HepG2 (cell line): ENCODE measurements around the gene RAB40C. TPM values are rescaled to one million over a fixed set of nuclear protein-coding genes. Genes with fewer than 3 reads are reported as not detected.
A peak's percentile ranks its signal among the peaks of the same experiment; 100 is the strongest.

ENCODE experiments used
- ATAC-seq: fragments of 200-7000 bp; cut with Tn5 transposase; 3 replicates; pipeline ENCODE4 v1.9.1; 2020; ENCODE audit warnings: mild to moderate bottlenecking, moderate library complexity
- BruUV-seq: library from RNA; stranded (reverse); fragments of 400-500 nt; replicated peaks from 2 replicates; lab custom pipeline; 2021; lab: Mats Ljungman, UMichigan
- CTCF ChIA-PET: fragments of 300-600 bp; formaldehyde crosslinking; extraction: SDS; loops from one replicate; lab custom pipeline; 2021; ENCODE audit warnings: low total read pairs, inconsistent platforms, low intra/inter-chr PET ratio; lab: Yijun Ruan, JAX
- POLR2A ChIA-PET: fragments of 350-600 bp; sonication (Branson Sonifier 250); formaldehyde crosslinking; loops from one replicate; lab custom pipeline; 2020; ENCODE audit warnings: antibody characterized with exemption, inconsistent platforms; lab: Yijun Ruan, JAX
- DNase-seq: peaks from one replicate; pipeline ENCODE4 v3.0.0-alpha.2; 2015; ENCODE audit warnings: low spot score
- FAIRE-seq: peaks from 3 replicates; lab custom pipeline; 2011; peaks lifted over from hg19 to GRCh38; lab: Jason Lieb, UNC
- H2AFZ ChIP-seq: one replicate; pipeline ENCODE4 v1.6.1; 2011; ENCODE audit warnings: low read length, inconsistent platforms
- H3K27ac ChIP-seq: fragments of 300-600 bp; 3 replicates; pipeline ENCODE4 v1.8.0; 2011; ENCODE audit warnings: mixed run types, mild to moderate bottlenecking, mixed read lengths, low read length, inconsistent platforms; ENCODE audit not compliant: insufficient read depth; ENCODE audit errors: extremely low read length
- H3K27me3 ChIP-seq, 2 experiments: fragments of 200-600 bp in 1 of 2; 2 replicates in 1 of 2; 3 replicates in 1 of 2; pipeline versions ENCODE4 v1.6.0 to v1.8.0; 2011; ENCODE audit warnings: low read length in 2 of 2, mild to moderate bottlenecking in 2 of 2, moderate library complexity in 2 of 2, inconsistent platforms in 1 of 2; ENCODE audit not compliant: insufficient read depth in 2 of 2, control insufficient read depth in 1 of 2
- H3K36me3 ChIP-seq, 2 experiments: fragments of 200-600 bp in 1 of 2; replicated peaks in 1 of 2; 2 replicates in 1 of 2; 3 replicates in 1 of 2; pipeline versions ENCODE4 v1.5.1 to v1.8.0; 2011; ENCODE audit warnings: low read length in 2 of 2, inconsistent platforms in 1 of 2; ENCODE audit not compliant: insufficient read depth in 2 of 2, control insufficient read depth in 1 of 2
- H3K4me1 ChIP-seq: 2 replicates; pipeline ENCODE4 v1.5.1; 2012; ENCODE audit warnings: low read length, inconsistent platforms; ENCODE audit not compliant: insufficient read depth
- H3K4me2 ChIP-seq: 2 replicates; pipeline ENCODE4 v1.6.0; 2011; ENCODE audit warnings: low read depth, low read length, inconsistent platforms
- H3K4me3 ChIP-seq, 3 experiments: fragments of 200-600 bp in 1 of 3; sonication (generic), shearing (Covaris generic) in 1 of 3; replicated peaks in 1 of 3; 2 replicates each; pipeline ENCODE4 v1.5.1; 2011 to 2016; ENCODE audit warnings: low read length in 3 of 3, inconsistent platforms in 2 of 3, low read depth in 2 of 3, mild to moderate bottlenecking in 2 of 3, control low read depth in 1 of 3, mixed read lengths in 1 of 3; ENCODE audit not compliant: insufficient read depth in 1 of 3
- H3K79me2 ChIP-seq: one replicate; pipeline ENCODE4 v1.6.1; 2011; ENCODE audit warnings: low read length, inconsistent platforms; ENCODE audit not compliant: insufficient read depth
- H3K9ac ChIP-seq: 2 replicates; pipeline ENCODE4 v1.6.0; 2011; ENCODE audit warnings: mild to moderate bottlenecking, low read depth, low read length, inconsistent platforms; ENCODE audit not compliant: insufficient read depth
- H3K9me3 ChIP-seq: 2 replicates; pipeline ENCODE4 v1.5.1; 2012; ENCODE audit warnings: mild to moderate bottlenecking, low read length
- H4K20me1 ChIP-seq: 2 replicates; pipeline ENCODE4 v1.6.0; 2011; ENCODE audit warnings: inconsistent platforms, mild to moderate bottlenecking, low read length, moderate library complexity; ENCODE audit not compliant: insufficient read depth
- AGO2 ChIP-seq: fragments of 200-400 bp; formaldehyde crosslinking; optimal IDR thresholded peaks from 2 replicates; pipeline ENCODE3; 2017; ENCODE audit warnings: mild to moderate bottlenecking, low read depth, low read length, moderate library complexity
- HNRNPLL ChIP-seq: fragments of 200-400 bp; formaldehyde crosslinking; IDR thresholded peaks from 2 replicates; pipeline ENCODE4 v1.6.1; 2017; ENCODE audit warnings: mild to moderate bottlenecking, low read depth, low read length; ENCODE audit not compliant: poor library complexity, severe bottlenecking
- KDM5A ChIP-seq: fragments of 200-600 bp; sonication (generic); IDR thresholded peaks from 2 replicates; pipeline ENCODE4 v1.7.0; 2018; ENCODE audit warnings: antibody characterized with exemption, mild to moderate bottlenecking, low read length, borderline replicate concordance
- MXD4 ChIP-seq: IDR thresholded peaks from 2 replicates; pipeline ENCODE4 v1.6.1; 2016; ENCODE audit warnings: mild to moderate bottlenecking, missing biosample characterization, missing genetic modification reagents
- ZIK1 ChIP-seq: sonication (generic); formaldehyde crosslinking; IDR thresholded peaks from 2 replicates; pipeline ENCODE4 v1.5.0; 2020; ENCODE audit warnings: mild to moderate bottlenecking, low read depth, missing genetic modification reagents, borderline replicate concordance
- WGBS: methylation state at CpG from one replicate; pipeline ENCODE4 v1.1.6; 2017; ENCODE audit warnings: low lambda C conversion rate; 5-methylcytosine and 5-hydroxymethylcytosine counted together
- in situ Hi-C: cut with HindIII; loops from 2 replicates; pipeline ENCODE4 v1.10.0; 2017; ENCODE audit warnings: low pct_unique_long_range_greater_than_20kb; ENCODE audit not compliant: extremely low pct_ligation_motif_present
- intact Hi-C: fragments of 100-400 bp; cut with micrococcal nuclease; formaldehyde crosslinking; loops from one replicate; pipeline ENCODE4 v1.10.0; 2022; ENCODE audit not compliant: unreplicated experiment
- polyA plus RNA-seq, 8 experiments: library from polyadenylated mRNA; depleted of rRNA in 3 of 8; stranded (reverse) in 7 of 8; unstranded in 1 of 8; fragments of >200 nt; fragmentation: Illumina TruSeq in 4 of 8; extraction: Trizol in 4 of 8; gene quantifications; 2 replicates each; pipeline versions ENCODE4 v1.2.1 to v1.2.3, GENCODE V29; 2011 to 2016; ENCODE audit warnings: low read depth in 4 of 8, missing spikeins in 1 of 8, mixed read lengths in 1 of 8; ENCODE audit not compliant: insufficient read depth in 1 of 8
- total RNA-seq, 5 experiments: library from RNA; depleted of rRNA; stranded (reverse); fragments of >200 nt; fragmentation: Illumina TruSeq; extraction: Trizol; gene quantifications; 2 replicates each; pipeline ENCODE4 v1.2.3, GENCODE V29; 2016; ENCODE audit warnings: low read depth in 1 of 5

Gene RAB40C
- total and polyA plus RNA-seq, 2 of the 13 experiments (the other 11 are each of a cell fraction or from before 2014, with no cell fraction given) = 7.7 to 11.5 TPM

DNA sequence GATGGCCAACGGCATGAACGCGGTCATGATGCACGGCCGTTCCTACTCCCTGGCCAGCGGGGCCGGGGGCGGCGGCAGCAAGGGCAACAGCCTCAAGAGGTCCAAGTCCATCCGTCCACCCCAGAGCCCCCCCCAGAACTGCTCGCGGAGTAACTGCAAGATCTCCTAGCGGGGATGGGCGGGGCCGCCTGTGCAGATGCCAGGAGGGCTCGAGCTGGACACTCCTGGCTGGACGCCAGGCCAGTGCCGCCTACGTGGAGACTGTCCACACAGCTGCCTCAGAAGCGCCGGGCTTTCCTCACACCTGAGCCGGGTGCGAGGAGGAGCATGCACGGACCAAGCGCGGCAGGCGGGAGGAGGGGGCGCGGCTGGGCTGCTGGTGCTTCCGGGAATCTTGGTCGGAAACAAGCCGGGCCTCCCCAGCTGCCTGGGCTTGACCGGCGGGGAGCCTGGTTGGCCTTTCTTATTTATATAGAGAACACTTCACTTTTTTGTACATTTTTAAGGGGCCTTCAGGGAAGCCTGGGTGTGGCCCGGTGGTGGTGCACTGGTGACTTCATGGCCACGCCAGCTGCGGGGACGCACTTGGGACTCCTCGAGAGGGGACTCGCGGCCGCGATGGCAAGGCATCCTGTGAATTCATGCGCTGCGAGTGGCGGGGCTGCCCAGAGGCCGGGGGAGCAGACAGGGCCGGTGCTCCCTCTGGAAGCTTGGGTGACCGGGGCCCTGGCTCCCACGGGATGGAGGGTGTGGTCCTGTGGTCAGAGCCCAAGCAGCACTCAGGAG, 37.8 kb downstream of the RAB40C start (continued):
- TF ChIP-seq MXD4 (CRISPR knock-in tag) = no peak

- Histone ChIP-seq H3K4me1 (peaks cover 19% of the 10 kb centered on the region), H3K9ac (no peak overlapping the region), H3K79me2 (no peaks in the 10 kb centered on the region), H4K20me1 (no peaks in the 10 kb centered on the region), H3K4me3 (no peak overlapping the region), H3K27me3 (no peaks in the 10 kb centered on the region), H3K36me3 (peaks cover 4% of the 10 kb centered on the region in 2 experiments; a peak in 2 of 5 replicates), H3K27ac (no peak overlapping the region), H2AFZ (no peak overlapping the region), H3K9me3 (no peaks in the 10 kb centered on the region), H3K4me2 (peak overlapping the region; percentile 95)
- 100% methylated on average over 7 of the region's 33 CpGs for WGBS
- in situ Hi-C loops = no loop called here
- FAIRE-seq (no peak), ATAC-seq (no peak), DNase-seq (no peak)
- POLR2A ChIA-PET = interaction anchor here (1.0 kb wide), 1 partner anchor 41 kb away, joined by 3 read pairs; no protein-coding TSS in a partner anchor
- BruUV-seq = no TSS peak
- TF ChIP-seq HNRNPLL (peak; percentile 6), AGO2 (peak; percentile 40), KDM5A (no peak), ZIK1 (no peak)
- CTCF ChIA-PET = no interaction called here
- intact Hi-C loops = no loop called here
Observed at GRCh38 chr16:628321-629061, 38.6 kb downstream of the RAB40C start.
